ENCODE measurements around the gene ALB. TPM values are rescaled to one million over a fixed set of nuclear protein-coding genes. Genes with fewer than 3 reads are reported as not detected.

Gene ALB
- total RNA-seq, 4 donors from 2014 or later: 84.5 TPM; not detected in 3

DNA sequence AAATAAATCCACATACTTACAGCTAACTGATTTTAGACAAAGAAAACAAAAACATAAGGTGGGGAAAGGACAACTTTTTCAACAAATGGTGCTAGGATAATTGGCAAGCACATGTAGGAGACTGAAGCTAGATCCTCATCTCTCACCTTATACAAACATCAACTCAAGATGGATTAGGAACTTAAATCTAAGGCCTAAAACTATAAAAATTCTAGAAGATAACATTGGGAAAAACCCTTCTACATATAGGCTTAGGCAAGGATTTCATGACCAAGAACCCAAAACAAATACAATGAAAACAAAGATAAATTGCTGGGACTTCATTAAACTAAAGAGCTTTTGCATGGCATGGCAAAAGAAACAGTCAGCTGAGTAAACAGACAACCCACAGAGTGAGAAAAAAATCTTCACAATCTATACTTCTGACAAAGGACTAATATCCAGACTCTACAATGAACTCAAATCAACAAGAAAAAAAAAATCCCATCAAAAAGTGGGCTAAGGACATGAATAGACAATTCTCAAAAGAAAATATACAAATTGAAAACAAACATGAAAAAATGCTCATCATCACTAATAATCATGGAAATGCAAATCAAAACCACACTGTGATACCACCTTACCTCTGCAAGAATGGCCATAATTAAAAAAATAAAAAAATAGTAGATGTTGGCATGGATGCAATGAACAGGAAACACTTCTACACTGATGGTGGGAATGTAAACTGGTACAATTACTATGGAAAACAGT, 17.8 kb downstream of the ALB start:
- H3K4me3 ChIP-seq: no peak overlapping the region
- H3K4me1 ChIP-seq: no peaks in the 10 kb centered on the region
- H3K27ac ChIP-seq: no peak overlapping the region
- no peaks in the 10 kb centered on the region for H3K36me3 ChIP-seq
- H3K27me3 ChIP-seq: no peaks in the 10 kb centered on the region
- DNase-seq (ENCODE audit: low spot score in 2 of 2): no peak
- no peaks in the 10 kb centered on the region for H3K9me3 ChIP-seq
- TF ChIP-seq EP300 (IDR thresholded peaks at IDR 0.05) (no peak), POLR2A (IDR thresholded peaks at IDR 0.05) (no peak), POLR2AphosphoS5 (IDR thresholded peaks at IDR 0.05) (no peak)
- TF ChIP-seq, protein P1, sequence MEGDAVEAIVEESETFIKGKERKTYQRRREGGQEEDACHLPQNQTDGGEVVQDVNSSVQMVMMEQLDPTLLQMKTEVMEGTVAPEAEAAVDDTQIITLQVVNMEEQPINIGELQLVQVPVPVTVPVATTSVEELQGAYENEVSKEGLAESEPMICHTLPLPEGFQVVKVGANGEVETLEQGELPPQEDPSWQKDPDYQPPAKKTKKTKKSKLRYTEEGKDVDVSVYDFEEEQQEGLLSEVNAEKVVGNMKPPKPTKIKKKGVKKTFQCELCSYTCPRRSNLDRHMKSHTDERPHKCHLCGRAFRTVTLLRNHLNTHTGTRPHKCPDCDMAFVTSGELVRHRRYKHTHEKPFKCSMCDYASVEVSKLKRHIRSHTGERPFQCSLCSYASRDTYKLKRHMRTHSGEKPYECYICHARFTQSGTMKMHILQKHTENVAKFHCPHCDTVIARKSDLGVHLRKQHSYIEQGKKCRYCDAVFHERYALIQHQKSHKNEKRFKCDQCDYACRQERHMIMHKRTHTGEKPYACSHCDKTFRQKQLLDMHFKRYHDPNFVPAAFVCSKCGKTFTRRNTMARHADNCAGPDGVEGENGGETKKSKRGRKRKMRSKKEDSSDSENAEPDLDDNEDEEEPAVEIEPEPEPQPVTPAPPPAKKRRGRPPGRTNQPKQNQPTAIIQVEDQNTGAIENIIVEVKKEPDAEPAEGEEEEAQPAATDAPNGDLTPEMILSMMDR (IDR thresholded peaks at IDR 0.05): no peak

DNA sequence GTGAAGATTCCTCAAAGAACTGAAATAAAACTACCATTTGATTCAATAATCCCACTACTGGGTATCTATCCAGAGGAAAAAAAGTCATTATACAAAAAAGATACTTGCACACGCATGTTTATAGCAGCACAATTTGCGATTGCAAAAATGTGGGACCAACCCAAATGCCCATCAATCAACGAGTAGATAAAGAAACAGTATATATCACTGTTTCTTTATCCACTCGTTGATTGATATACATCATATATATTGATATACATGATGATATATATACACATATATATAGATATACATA, 18.3 kb downstream of the ALB start:
- no peak for DNase-seq (ENCODE audit: low spot score in 2 of 2)
- no peaks in the 10 kb centered on the region for H3K4me1 ChIP-seq
- WGBS: 70% methylated on average over 4 of the region's 4 CpGs
- H3K4me3 ChIP-seq: no peak overlapping the region
- no peaks in the 10 kb centered on the region for H3K36me3 ChIP-seq
- TF ChIP-seq EP300 (IDR thresholded peaks at IDR 0.05) (no peak), POLR2A (IDR thresholded peaks at IDR 0.05) (no peak), POLR2AphosphoS5 (IDR thresholded peaks at IDR 0.05) (no peak)
- no peaks in the 10 kb centered on the region for H3K27me3 ChIP-seq
- no peak overlapping the region for H3K27ac ChIP-seq
- H3K9me3 ChIP-seq: no peaks in the 10 kb centered on the region

DNA sequence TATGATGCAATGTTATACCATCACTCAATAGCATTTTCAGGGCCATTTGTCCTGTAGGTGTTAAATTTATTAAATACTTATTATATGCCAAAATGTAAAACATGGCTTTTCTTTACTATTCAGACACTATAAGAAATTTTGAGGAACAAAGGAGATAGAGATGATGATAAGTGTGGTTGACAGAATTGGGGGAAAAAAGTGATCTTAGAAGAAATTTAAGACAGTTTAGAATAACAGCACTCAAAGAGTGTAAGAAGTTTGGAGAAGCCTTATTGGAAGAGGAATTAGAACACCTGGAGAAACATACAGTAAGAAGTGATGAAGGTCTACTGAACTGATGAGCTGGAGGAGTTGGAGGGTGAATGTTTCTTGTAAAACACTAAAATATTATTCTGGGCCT, 19.1 kb downstream of the ALB start:
- H3K36me3 ChIP-seq: no peaks in the 10 kb centered on the region
- no peak overlapping the region for H3K4me3 ChIP-seq
- TF ChIP-seq EP300 (IDR thresholded peaks at IDR 0.05): no peak
- TF ChIP-seq POLR2AphosphoS5 (IDR thresholded peaks at IDR 0.05): no peak
- no peak for TF ChIP-seq POLR2A (IDR thresholded peaks at IDR 0.05)
- TF ChIP-seq, protein P1 (IDR thresholded peaks at IDR 0.05): no peak
- no peak for DNase-seq (ENCODE audit: low spot score in 2 of 2)
- H3K27me3 ChIP-seq: no peaks in the 10 kb centered on the region
- no peaks in the 10 kb centered on the region for H3K9me3 ChIP-seq
- H3K4me1 ChIP-seq: no peaks in the 10 kb centered on the region
- H3K27ac ChIP-seq: no peak overlapping the region

DNA sequence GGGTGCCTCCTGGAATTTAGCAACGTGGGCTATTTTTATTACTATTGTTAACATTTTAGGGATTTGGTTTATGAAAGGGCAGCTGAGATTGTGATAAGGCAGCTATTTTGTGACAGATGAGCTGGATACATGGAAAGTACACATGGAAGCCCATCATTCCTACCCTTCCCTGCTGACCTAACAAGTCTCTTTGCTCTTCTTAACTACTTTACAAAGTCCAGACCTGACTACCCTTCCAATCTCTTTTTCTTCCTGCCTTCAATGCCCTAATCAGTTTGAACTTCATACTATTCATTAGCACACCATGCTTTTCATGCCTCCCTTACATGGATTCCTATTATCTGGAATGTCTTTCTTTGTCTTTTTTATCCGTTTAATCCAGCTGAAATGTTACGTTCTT, 22.6 kb downstream of the ALB start:
- WGBS: 79% methylated on average over 3 of the region's 3 CpGs
- no peak overlapping the region for H3K4me3 ChIP-seq
- H3K27ac ChIP-seq: no peak overlapping the region
- no peaks in the 10 kb centered on the region for H3K9me3 ChIP-seq
- no peaks in the 10 kb centered on the region for H3K36me3 ChIP-seq
- H3K27me3 ChIP-seq: no peaks in the 10 kb centered on the region
- TF ChIP-seq EP300 (IDR thresholded peaks at IDR 0.05) (no peak), POLR2A (IDR thresholded peaks at IDR 0.05) (no peak), POLR2AphosphoS5 (IDR thresholded peaks at IDR 0.05) (no peak)
- TF ChIP-seq, protein P1 (IDR thresholded peaks at IDR 0.05): no peak
- DNase-seq (ENCODE audit: low spot score in 2 of 2): no peak
- no peaks in the 10 kb centered on the region for H3K4me1 ChIP-seq

DNA sequence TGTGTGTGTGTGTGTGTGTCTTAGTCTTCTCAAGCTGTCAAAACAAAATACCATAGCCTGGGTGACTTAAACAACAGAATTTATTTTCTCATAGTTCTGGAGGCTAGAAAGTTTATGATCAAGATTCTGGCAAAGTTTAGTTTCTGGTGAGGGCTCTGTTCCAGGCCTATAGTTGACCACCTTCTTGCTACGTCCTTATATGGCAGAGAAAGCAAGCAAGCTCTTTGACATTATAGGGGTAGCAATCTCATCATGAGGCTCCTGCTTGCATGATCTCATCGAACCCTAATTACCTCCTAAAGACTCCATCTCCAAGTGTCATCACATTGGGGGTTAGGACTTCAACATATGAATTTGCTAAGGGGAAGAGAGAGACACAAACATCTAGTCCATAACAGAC, 25.0 kb downstream of the ALB start:
- no peak for DNase-seq (ENCODE audit: low spot score in 2 of 2)
- H3K27ac ChIP-seq: no peak overlapping the region
- H3K9me3 ChIP-seq: no peaks in the 10 kb centered on the region
- H3K36me3 ChIP-seq: no peaks in the 10 kb centered on the region
- no peaks in the 10 kb centered on the region for H3K27me3 ChIP-seq
- WGBS: 84% methylated on average over 2 of the region's 2 CpGs
- no peak overlapping the region for H3K4me3 ChIP-seq
- no peak for TF ChIP-seq EP300 (IDR thresholded peaks at IDR 0.05)
- TF ChIP-seq, protein P1 (IDR thresholded peaks at IDR 0.05): no peak
- no peak for TF ChIP-seq POLR2A (IDR thresholded peaks at IDR 0.05)
- no peak for TF ChIP-seq POLR2AphosphoS5 (IDR thresholded peaks at IDR 0.05)
- no peaks in the 10 kb centered on the region for H3K4me1 ChIP-seq
